HepG2 (cell line): ENCODE data around the gene LAMTOR2. TPM values are rescaled to one million over a fixed set of nuclear protein-coding genes. Genes with fewer than 3 reads are reported as not detected.

Experiments used
- ASH2L ChIP-seq: fragments of 300-600, 200-600 bp; sonication (generic); IDR thresholded peaks from 2 replicates; pipeline ENCODE4 v1.7.0; 2017; ENCODE audit warnings: low read depth, mild to moderate bottlenecking, moderate library complexity, mixed read lengths, low read length; ENCODE audit not compliant: insufficient read length
- CBX1 ChIP-seq: IDR thresholded peaks from one replicate; pipeline ENCODE4 v1.6.1; 2016; ENCODE audit warnings: antibody characterized with exemption, low read depth
- NCOR1 ChIP-seq: fragments of 200-600 bp; sonication (generic); IDR thresholded peaks from 2 replicates; pipeline ENCODE4 v1.7.0; 2017; ENCODE audit warnings: antibody characterized with exemption, low read length, borderline replicate concordance
- ZNF512B ChIP-seq: sonication (generic); formaldehyde crosslinking; IDR thresholded peaks from 2 replicates; pipeline ENCODE4 v1.5.1; 2020; ENCODE audit warnings: missing genetic modification reagents, mild to moderate bottlenecking, borderline replicate concordance
- ZNF546 ChIP-seq: sonication (generic); formaldehyde crosslinking; conservative IDR thresholded peaks from 2 replicates; pipeline ENCODE4 v1.8.1; 2023; ENCODE audit warnings: mild to moderate bottlenecking, missing genetic modification reagents
- ZNF704 ChIP-seq: sonication (generic); formaldehyde crosslinking; IDR thresholded peaks from 2 replicates; pipeline ENCODE4 v1.8.1; 2023; ENCODE audit warnings: mild to moderate bottlenecking, inconsistent platforms, moderate library complexity, missing genetic modification reagents, borderline replicate concordance
- ZNF75D ChIP-seq: sonication (generic); formaldehyde crosslinking; IDR thresholded peaks from 2 replicates; pipeline ENCODE4 v1.8.1; 2023; ENCODE audit warnings: missing genetic modification reagents, mild to moderate bottlenecking, borderline replicate concordance
- polyA plus RNA-seq, 8 experiments: library from polyadenylated mRNA; depleted of rRNA in 3 of 8; stranded (reverse) in 7 of 8; unstranded in 1 of 8; fragments of >200 nt; fragmentation: Illumina TruSeq in 4 of 8; extraction: Trizol in 4 of 8; gene quantifications; 2 replicates each; pipeline versions ENCODE4 v1.2.1 to v1.2.3, GENCODE V29; 2011 to 2016; ENCODE audit warnings: low read depth in 4 of 8, missing spikeins in 1 of 8, mixed read lengths in 1 of 8; ENCODE audit not compliant: insufficient read depth in 1 of 8
- total RNA-seq, 5 experiments: library from RNA; depleted of rRNA; stranded (reverse); fragments of >200 nt; fragmentation: Illumina TruSeq; extraction: Trizol; gene quantifications; 2 replicates each; pipeline ENCODE4 v1.2.3, GENCODE V29; 2016; ENCODE audit warnings: low read depth in 1 of 5
- TF ChIP-seq, protein P1 (sequence below): sonication (generic); formaldehyde crosslinking; IDR thresholded peaks from 2 replicates; pipeline ENCODE4 v1.8.1; 2023; ENCODE audit warnings: missing genetic modification reagents, inconsistent platforms, borderline replicate concordance
- TF ChIP-seq, protein P2 (sequence below): sonication (generic); formaldehyde crosslinking; IDR thresholded peaks from 2 replicates; pipeline ENCODE4 v1.4.0; 2020; ENCODE audit warnings: missing genetic modification reagents, borderline replicate concordance
- TF ChIP-seq, protein P3 (sequence below): sonication (generic); formaldehyde crosslinking; IDR thresholded peaks from 2 replicates; pipeline ENCODE4 v1.4.0; 2020; ENCODE audit warnings: mild to moderate bottlenecking, missing genetic modification reagents
- TF ChIP-seq, protein P4 (sequence below): IDR thresholded peaks from 2 replicates; pipeline ENCODE4 v1.6.1; 2016; ENCODE audit warnings: low read depth, missing genetic modification reagents, missing compliant biosample characterization
- TF ChIP-seq, protein P5 (sequence below): IDR thresholded peaks from 2 replicates; pipeline ENCODE4 v1.6.1; 2016; ENCODE audit warnings: low read depth, borderline replicate concordance

Gene LAMTOR2
- total and polyA plus RNA-seq, 2 of the 13 experiments (the other 11 are each of a cell fraction or from before 2014, with no cell fraction given), result 36.5 to 66.4 TPM

- TF ChIP-seq ZNF704 (CRISPR knock-in tag) (no peak), ASH2L (peak; percentile 50), CBX1 (no peak), NCOR1 (no peak), ZNF546 (CRISPR knock-in tag) (no peak), ZNF75D (CRISPR knock-in tag) (no peak), ZNF512B (CRISPR knock-in tag) (no peak)
- TF ChIP-seq, protein P1, sequence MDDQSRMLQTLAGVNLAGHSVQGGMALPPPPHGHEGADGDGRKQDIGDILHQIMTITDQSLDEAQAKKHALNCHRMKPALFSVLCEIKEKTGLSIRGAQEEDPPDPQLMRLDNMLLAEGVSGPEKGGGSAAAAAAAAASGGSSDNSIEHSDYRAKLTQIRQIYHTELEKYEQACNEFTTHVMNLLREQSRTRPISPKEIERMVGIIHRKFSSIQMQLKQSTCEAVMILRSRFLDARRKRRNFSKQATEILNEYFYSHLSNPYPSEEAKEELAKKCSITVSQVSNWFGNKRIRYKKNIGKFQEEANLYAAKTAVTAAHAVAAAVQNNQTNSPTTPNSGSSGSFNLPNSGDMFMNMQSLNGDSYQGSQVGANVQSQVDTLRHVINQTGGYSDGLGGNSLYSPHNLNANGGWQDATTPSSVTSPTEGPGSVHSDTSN (CRISPR knock-in tag), result no peak
- TF ChIP-seq, protein P2, sequence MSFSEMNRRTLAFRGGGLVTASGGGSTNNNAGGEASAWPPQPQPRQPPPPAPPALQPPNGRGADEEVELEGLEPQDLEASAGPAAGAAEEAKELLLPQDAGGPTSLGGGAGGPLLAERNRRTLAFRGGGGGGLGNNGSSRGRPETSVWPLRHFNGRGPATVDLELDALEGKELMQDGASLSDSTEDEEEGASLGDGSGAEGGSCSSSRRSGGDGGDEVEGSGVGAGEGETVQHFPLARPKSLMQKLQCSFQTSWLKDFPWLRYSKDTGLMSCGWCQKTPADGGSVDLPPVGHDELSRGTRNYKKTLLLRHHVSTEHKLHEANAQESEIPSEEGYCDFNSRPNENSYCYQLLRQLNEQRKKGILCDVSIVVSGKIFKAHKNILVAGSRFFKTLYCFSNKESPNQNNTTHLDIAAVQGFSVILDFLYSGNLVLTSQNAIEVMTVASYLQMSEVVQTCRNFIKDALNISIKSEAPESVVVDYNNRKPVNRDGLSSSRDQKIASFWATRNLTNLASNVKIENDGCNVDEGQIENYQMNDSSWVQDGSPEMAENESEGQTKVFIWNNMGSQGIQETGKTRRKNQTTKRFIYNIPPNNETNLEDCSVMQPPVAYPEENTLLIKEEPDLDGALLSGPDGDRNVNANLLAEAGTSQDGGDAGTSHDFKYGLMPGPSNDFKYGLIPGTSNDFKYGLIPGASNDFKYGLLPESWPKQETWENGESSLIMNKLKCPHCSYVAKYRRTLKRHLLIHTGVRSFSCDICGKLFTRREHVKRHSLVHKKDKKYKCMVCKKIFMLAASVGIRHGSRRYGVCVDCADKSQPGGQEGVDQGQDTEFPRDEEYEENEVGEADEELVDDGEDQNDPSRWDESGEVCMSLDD (CRISPR knock-in tag), result no peak
- TF ChIP-seq, protein P3, sequence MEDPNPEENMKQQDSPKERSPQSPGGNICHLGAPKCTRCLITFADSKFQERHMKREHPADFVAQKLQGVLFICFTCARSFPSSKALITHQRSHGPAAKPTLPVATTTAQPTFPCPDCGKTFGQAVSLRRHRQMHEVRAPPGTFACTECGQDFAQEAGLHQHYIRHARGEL (CRISPR knock-in tag), result no peak
- TF ChIP-seq, protein P4, sequence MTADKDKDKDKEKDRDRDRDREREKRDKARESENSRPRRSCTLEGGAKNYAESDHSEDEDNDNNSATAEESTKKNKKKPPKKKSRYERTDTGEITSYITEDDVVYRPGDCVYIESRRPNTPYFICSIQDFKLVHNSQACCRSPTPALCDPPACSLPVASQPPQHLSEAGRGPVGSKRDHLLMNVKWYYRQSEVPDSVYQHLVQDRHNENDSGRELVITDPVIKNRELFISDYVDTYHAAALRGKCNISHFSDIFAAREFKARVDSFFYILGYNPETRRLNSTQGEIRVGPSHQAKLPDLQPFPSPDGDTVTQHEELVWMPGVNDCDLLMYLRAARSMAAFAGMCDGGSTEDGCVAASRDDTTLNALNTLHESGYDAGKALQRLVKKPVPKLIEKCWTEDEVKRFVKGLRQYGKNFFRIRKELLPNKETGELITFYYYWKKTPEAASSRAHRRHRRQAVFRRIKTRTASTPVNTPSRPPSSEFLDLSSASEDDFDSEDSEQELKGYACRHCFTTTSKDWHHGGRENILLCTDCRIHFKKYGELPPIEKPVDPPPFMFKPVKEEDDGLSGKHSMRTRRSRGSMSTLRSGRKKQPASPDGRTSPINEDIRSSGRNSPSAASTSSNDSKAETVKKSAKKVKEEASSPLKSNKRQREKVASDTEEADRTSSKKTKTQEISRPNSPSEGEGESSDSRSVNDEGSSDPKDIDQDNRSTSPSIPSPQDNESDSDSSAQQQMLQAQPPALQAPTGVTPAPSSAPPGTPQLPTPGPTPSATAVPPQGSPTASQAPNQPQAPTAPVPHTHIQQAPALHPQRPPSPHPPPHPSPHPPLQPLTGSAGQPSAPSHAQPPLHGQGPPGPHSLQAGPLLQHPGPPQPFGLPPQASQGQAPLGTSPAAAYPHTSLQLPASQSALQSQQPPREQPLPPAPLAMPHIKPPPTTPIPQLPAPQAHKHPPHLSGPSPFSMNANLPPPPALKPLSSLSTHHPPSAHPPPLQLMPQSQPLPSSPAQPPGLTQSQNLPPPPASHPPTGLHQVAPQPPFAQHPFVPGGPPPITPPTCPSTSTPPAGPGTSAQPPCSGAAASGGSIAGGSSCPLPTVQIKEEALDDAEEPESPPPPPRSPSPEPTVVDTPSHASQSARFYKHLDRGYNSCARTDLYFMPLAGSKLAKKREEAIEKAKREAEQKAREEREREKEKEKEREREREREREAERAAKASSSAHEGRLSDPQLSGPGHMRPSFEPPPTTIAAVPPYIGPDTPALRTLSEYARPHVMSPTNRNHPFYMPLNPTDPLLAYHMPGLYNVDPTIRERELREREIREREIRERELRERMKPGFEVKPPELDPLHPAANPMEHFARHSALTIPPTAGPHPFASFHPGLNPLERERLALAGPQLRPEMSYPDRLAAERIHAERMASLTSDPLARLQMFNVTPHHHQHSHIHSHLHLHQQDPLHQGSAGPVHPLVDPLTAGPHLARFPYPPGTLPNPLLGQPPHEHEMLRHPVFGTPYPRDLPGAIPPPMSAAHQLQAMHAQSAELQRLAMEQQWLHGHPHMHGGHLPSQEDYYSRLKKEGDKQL, result no peak
- TF ChIP-seq, protein P5, sequence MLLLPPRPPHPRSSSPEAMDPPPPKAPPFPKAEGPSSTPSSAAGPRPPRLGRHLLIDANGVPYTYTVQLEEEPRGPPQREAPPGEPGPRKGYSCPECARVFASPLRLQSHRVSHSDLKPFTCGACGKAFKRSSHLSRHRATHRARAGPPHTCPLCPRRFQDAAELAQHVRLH (CRISPR knock-in tag), result 0 out of 2 replicates have a peak, but pooled peaks have one; percentile 48
These were observed 34.1 kb upstream of the LAMTOR2 start, which contains the start of gene SSR2 (continued) for GRCh38 chr1:156020293-156021092.
